IMR-90 (cell line): Measurements from ENCODE around the gene SLC22A14. TPM values are rescaled to one million over a fixed set of nuclear protein-coding genes. Genes with fewer than 3 reads are reported as not detected.

Experiments used
- ATAC-seq: fragments of 200-7000 bp; cut with Tn5 transposase; 2 replicates; pipeline ENCODE4 v1.9.1; 2020; ENCODE audit warnings: low read depth, mild to moderate bottlenecking, moderate library complexity
- BruUV-seq: library from RNA; stranded (reverse); fragments of 400-500 nt; replicated peaks from 2 replicates; lab custom pipeline; 2021; lab: Mats Ljungman, UMichigan
- CTCF ChIA-PET: fragments of 300-600 bp; formaldehyde crosslinking; extraction: SDS; loops from one replicate; lab custom pipeline; 2021; ENCODE audit warnings: antibody characterized with exemption; lab: Yijun Ruan, JAX
- POLR2A ChIA-PET: fragments of 300-600 bp; sonication (Branson Sonifier 250); formaldehyde crosslinking; loops from one replicate; lab custom pipeline; 2022; ENCODE audit warnings: antibody characterized with exemption; ENCODE audit not compliant: unreplicated experiment; lab: Charles Lee
- DNase-seq: peaks from one replicate; pipeline ENCODE4 v3.0.0; 2013
- H2AFZ ChIP-seq: replicated peaks from 2 replicates; pipeline ENCODE3; 2013; ENCODE audit warnings: low read length, mild to moderate bottlenecking; ENCODE audit not compliant: poor library complexity
- H2AK5ac ChIP-seq: 2 replicates; pipeline ENCODE4 v1.6.1; 2013; ENCODE audit warnings: low read depth, low read length, inconsistent platforms
- H2AK9ac ChIP-seq: replicated peaks from 2 replicates; pipeline ENCODE3; 2013; ENCODE audit warnings: mild to moderate bottlenecking, low read depth, low read length, moderate library complexity; ENCODE audit not compliant: poor library complexity
- H2BK120ac ChIP-seq: 2 replicates; pipeline ENCODE4 v1.6.1; 2013; ENCODE audit warnings: low read depth, low read length, inconsistent platforms
- H2BK15ac ChIP-seq: 3 replicates; pipeline ENCODE4 v1.6.1; 2013; ENCODE audit warnings: low read depth, low read length, inconsistent platforms
- H2BK20ac ChIP-seq: 2 replicates; pipeline ENCODE4 v1.6.1; 2013; ENCODE audit warnings: low read depth, mild to moderate bottlenecking, inconsistent platforms, low read length, moderate library complexity
- H2BK5ac ChIP-seq: 2 replicates; pipeline ENCODE4 v1.6.1; 2013; ENCODE audit warnings: mild to moderate bottlenecking, low read depth, low read length, inconsistent platforms; ENCODE audit not compliant: poor library complexity, severe bottlenecking
- H3K14ac ChIP-seq: replicated peaks from 2 replicates; pipeline ENCODE4 v1.6.1; 2013; ENCODE audit warnings: low read depth, low read length, inconsistent platforms
- H3K18ac ChIP-seq: 2 replicates; pipeline ENCODE4 v1.6.1; 2013; ENCODE audit warnings: low read depth, low read length, control low read depth
- H3K23ac ChIP-seq: 2 replicates; pipeline ENCODE4 v1.6.1; 2013; ENCODE audit warnings: low read depth, low read length, inconsistent platforms
- H3K27ac ChIP-seq: 2 replicates; pipeline ENCODE4 v1.5.1; 2013; ENCODE audit warnings: mild to moderate bottlenecking, control low read depth, low read length; ENCODE audit not compliant: insufficient read depth
- H3K27me3 ChIP-seq: 2 replicates; pipeline ENCODE4 v1.6.1; 2013; ENCODE audit warnings: low read length; ENCODE audit not compliant: control insufficient read depth, insufficient read depth
- H3K36me3 ChIP-seq: 2 replicates; pipeline ENCODE4 v1.6.1; 2013; ENCODE audit warnings: low read length, mixed read lengths; ENCODE audit not compliant: control insufficient read depth, insufficient read depth
- H3K4ac ChIP-seq: 2 replicates; pipeline ENCODE4 v1.6.1; 2013; ENCODE audit warnings: low read depth, low read length, inconsistent platforms
- H3K4me1 ChIP-seq: 2 replicates; pipeline ENCODE4 v1.6.1; 2013; ENCODE audit warnings: low read length, mixed read lengths; ENCODE audit not compliant: control insufficient read depth, insufficient read depth
- H3K4me2 ChIP-seq: 2 replicates; pipeline ENCODE4 v1.6.1; 2013; ENCODE audit warnings: low read depth, mild to moderate bottlenecking, control low read depth, low read length, moderate library complexity
- H3K4me3 ChIP-seq: 2 replicates; pipeline ENCODE4 v1.5.1; 2013; ENCODE audit warnings: low read depth, mild to moderate bottlenecking, control low read depth, low read length, moderate library complexity; ENCODE audit not compliant: insufficient read depth
- H3K56ac ChIP-seq: 2 replicates; pipeline ENCODE4 v1.6.1; 2013; ENCODE audit warnings: low read length, inconsistent platforms; ENCODE audit not compliant: insufficient read depth; ENCODE audit errors: extremely low read depth
- H3K79me1 ChIP-seq, 2 experiments: 2 replicates each; pipeline ENCODE4 v1.6.1; 2013; ENCODE audit warnings: low read length in 2 of 2, inconsistent platforms in 1 of 2, low read depth in 1 of 2
- H3K9ac ChIP-seq: 2 replicates; pipeline ENCODE4 v1.6.1; 2013; ENCODE audit warnings: low read depth, low read length, control low read depth
- H3K9me1 ChIP-seq: 2 replicates; pipeline ENCODE4 v1.6.1; 2013; ENCODE audit warnings: low read length, inconsistent platforms; ENCODE audit not compliant: insufficient read depth
- H3K9me3 ChIP-seq: 2 replicates; pipeline ENCODE4 v1.6.1; 2013; ENCODE audit warnings: low read length; ENCODE audit not compliant: control insufficient read depth, insufficient read depth
- H4K20me1 ChIP-seq: 2 replicates; pipeline ENCODE4 v1.6.1; 2013; ENCODE audit warnings: low read length, inconsistent platforms; ENCODE audit not compliant: insufficient read depth
- H4K5ac ChIP-seq: 2 replicates; pipeline ENCODE4 v1.6.1; 2013; ENCODE audit warnings: mild to moderate bottlenecking, low read depth, low read length, control low read depth
- H4K8ac ChIP-seq, 2 experiments: 2 replicates each; pipeline ENCODE4 v1.6.1; 2013; ENCODE audit warnings: low read depth in 2 of 2, low read length in 2 of 2, control low read depth in 1 of 2, inconsistent platforms in 1 of 2
- H4K91ac ChIP-seq: 2 replicates; pipeline ENCODE4 v1.6.1; 2013; ENCODE audit warnings: low read depth, low read length, inconsistent platforms; ENCODE audit not compliant: insufficient read depth
- MXI1 ChIP-seq: IDR thresholded peaks from 2 replicates; pipeline ENCODE4 v1.6.1; 2012; ENCODE audit warnings: low read depth, mild to moderate bottlenecking, low read length, moderate library complexity, borderline replicate concordance
- RAD21 ChIP-seq: IDR thresholded peaks from 2 replicates; pipeline ENCODE4 v1.6.1; 2012; ENCODE audit warnings: low read length, improper control_type of control experiment
- RFX5 ChIP-seq: IDR thresholded peaks from 2 replicates; pipeline ENCODE4 v1.8.0; 2012; ENCODE audit warnings: low read depth, mild to moderate bottlenecking, low read length, moderate library complexity
- SMC3 ChIP-seq: fragments of 150-350 bp; IDR thresholded peaks from 2 replicates; pipeline ENCODE4 v1.6.1; 2016; ENCODE audit warnings: low read depth, mild to moderate bottlenecking, antibody characterized with exemption, low read length, moderate library complexity
- whole genome bisulfite sequencing, 2 experiments: methylation state at CpG; one replicate each; pipeline versions ENCODE4 v1.1.5 to v1.1.7; 2013; ENCODE audit warnings: missing lambda C conversion rate in 2 of 2; ENCODE audit not compliant: insufficient read length in 1 of 2; ENCODE audit errors: extremely low coverage in 2 of 2; 5-methylcytosine and 5-hydroxymethylcytosine counted together
- dilution Hi-C: fragments of 300-500 bp; cut with HindIII; formaldehyde crosslinking; loops from one replicate; pipeline ENCODE4 v1.14.3; 2018; ENCODE audit warnings: low sequenced_read_pairs; ENCODE audit not compliant: unreplicated experiment
- in situ Hi-C: fragments of 300-500 bp; cut with MboI; formaldehyde crosslinking; loops from 3 replicates; pipeline ENCODE4 v1.14.3; 2019; ENCODE audit warnings: low sequenced_read_pairs, inconsistent platforms, mixed read lengths
- intact Hi-C: fragments of 100-400 bp; cut with micrococcal nuclease; formaldehyde crosslinking; loops from 2 replicates; pipeline ENCODE4 v1.10.0; 2022
- polyA plus RNA-seq, 3 experiments: library from polyadenylated mRNA; depleted of rRNA; stranded (reverse); fragments of >200 nt; gene quantifications; 2 replicates each; pipeline ENCODE4 v1.2.3, GENCODE V29; 2012; ENCODE audit warnings: low replicate concordance in 1 of 3
- total RNA-seq: library from RNA; depleted of rRNA; stranded (reverse); fragments of >200 nt; gene quantifications from 2 replicates; pipeline ENCODE4 v1.2.3, GENCODE V29; 2012
- TF ChIP-seq, protein P1 (sequence below): fragments of 150-350 bp; IDR thresholded peaks from 2 replicates; pipeline ENCODE4 v1.6.1; 2016; ENCODE audit warnings: low read depth, mild to moderate bottlenecking, low read length, moderate library complexity, borderline replicate concordance

Gene SLC22A14
- total and polyA plus RNA-seq, 2 of the 4 experiments (the other 2 are of a cell fraction) = under 0.01 to 0.07 TPM

DNA sequence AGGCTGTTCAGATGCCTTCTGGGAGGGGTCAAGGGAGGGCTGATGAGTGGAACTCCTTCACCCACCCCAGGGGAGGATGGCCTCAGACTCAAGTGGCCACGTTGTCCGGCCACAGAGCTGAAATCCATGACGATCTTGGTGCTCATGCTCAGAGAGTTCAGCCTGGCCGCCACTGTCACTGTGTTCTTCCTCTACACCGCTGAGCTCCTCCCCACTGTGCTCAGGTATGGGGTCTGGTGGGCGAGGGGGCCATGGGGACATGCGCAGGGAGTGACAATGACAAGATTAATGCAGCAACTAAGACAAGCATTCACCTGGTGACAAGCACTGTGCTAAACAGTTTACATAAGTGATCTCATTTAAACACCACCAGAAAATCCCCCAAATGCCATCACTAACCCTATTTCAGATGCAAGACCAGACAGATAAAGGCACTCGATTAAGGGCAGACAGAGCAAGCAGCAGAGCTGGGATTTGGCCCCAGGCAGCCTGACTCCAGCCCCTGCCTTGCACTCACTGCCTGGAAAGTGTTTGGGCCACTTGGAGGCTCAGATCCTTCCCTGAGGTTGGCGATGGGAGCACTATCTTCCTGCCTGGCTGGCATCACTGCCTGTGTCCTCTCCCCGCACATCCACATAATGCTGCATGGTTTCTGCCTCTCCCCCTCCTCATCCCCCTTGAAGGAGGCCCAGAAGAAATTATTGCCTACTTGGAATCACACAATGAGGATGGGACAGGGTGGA is 33.6 kb downstream of the SLC22A14 start:
- no peaks in the 10 kb centered on the region for H3K9me1 ChIP-seq
- H2BK15ac ChIP-seq = no peak overlapping the region
- no peaks in the 10 kb centered on the region for H3K4me1 ChIP-seq
- no TSS peak for BruUV-seq
- H3K9ac ChIP-seq = no peak overlapping the region
- H3K36me3 ChIP-seq = no peaks in the 10 kb centered on the region
- in situ Hi-C loops = no loop called here
- H3K9me3 ChIP-seq = no peaks in the 10 kb centered on the region
- intact Hi-C loops = no loop called here
- H3K14ac ChIP-seq = no peak overlapping the region
- no peak overlapping the region for H2BK120ac ChIP-seq
- no peak overlapping the region for H4K8ac ChIP-seq
- H3K56ac ChIP-seq = no peak overlapping the region
- no peak overlapping the region for H2AFZ ChIP-seq
- H3K4ac ChIP-seq = no peak overlapping the region
- dilution Hi-C loops = no loop called here
- no peaks in the 10 kb centered on the region for H3K79me1 ChIP-seq
- DNase-seq (no peak), ATAC-seq (no peak)
- TF ChIP-seq RAD21 (no peak), SMC3 (no peak), RFX5 (no peak), MXI1 (no peak)
- TF ChIP-seq, protein P1, sequence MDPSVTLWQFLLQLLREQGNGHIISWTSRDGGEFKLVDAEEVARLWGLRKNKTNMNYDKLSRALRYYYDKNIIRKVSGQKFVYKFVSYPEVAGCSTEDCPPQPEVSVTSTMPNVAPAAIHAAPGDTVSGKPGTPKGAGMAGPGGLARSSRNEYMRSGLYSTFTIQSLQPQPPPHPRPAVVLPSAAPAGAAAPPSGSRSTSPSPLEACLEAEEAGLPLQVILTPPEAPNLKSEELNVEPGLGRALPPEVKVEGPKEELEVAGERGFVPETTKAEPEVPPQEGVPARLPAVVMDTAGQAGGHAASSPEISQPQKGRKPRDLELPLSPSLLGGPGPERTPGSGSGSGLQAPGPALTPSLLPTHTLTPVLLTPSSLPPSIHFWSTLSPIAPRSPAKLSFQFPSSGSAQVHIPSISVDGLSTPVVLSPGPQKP = no peak
- no peak overlapping the region for H2AK9ac ChIP-seq
- ChIA-PET CTCF (interaction anchor here (1.1 kb wide), 1 partner anchor 31 kb away, joined by 4 read pairs; the partner anchor contains the start of gene XYLB), POLR2A (no interaction called here)
- no peak overlapping the region for H3K27ac ChIP-seq
- no peak overlapping the region for H4K91ac ChIP-seq
- no peaks in the 10 kb centered on the region for H4K20me1 ChIP-seq
- H3K4me3 ChIP-seq = no peak overlapping the region
- H2AK5ac ChIP-seq = no peak overlapping the region
- no peak overlapping the region for H2BK5ac ChIP-seq
- H4K5ac ChIP-seq = no peak overlapping the region
- H2BK20ac ChIP-seq = no peak overlapping the region
- H3K27me3 ChIP-seq = peaks cover 16% of the 10 kb centered on the region
- WGBS, 2 experiments = 70% methylated on average over 2 of the region's 10 CpGs; no CpG with 5 or more reads in 1 of the 2 experiments
- H3K4me2 ChIP-seq = no peak overlapping the region
- no peak overlapping the region for H3K18ac ChIP-seq
- H3K23ac ChIP-seq = no peak overlapping the region
